KBM-7 (cell line): ENCODE measurements around the gene HKDC1.
"Not testable (repeated sequence)": the region's sequence is repeated elsewhere in the genome, so short reads cannot be mapped to it uniquely, and the experiment has no call there.

Experiments used
- DNase-seq: peaks from one replicate; pipeline ENCODE4 v3.0.0-alpha.2; 2015
- in situ Hi-C: fragments of 300-500 bp; cut with MboI; formaldehyde crosslinking; loops from 2 replicates; pipeline ENCODE4 v1.14.3; 2020; ENCODE audit warnings: low sequenced_read_pairs, low pct_unique_long_range_greater_than_20kb, mixed read lengths

Gene HKDC1, protein sequence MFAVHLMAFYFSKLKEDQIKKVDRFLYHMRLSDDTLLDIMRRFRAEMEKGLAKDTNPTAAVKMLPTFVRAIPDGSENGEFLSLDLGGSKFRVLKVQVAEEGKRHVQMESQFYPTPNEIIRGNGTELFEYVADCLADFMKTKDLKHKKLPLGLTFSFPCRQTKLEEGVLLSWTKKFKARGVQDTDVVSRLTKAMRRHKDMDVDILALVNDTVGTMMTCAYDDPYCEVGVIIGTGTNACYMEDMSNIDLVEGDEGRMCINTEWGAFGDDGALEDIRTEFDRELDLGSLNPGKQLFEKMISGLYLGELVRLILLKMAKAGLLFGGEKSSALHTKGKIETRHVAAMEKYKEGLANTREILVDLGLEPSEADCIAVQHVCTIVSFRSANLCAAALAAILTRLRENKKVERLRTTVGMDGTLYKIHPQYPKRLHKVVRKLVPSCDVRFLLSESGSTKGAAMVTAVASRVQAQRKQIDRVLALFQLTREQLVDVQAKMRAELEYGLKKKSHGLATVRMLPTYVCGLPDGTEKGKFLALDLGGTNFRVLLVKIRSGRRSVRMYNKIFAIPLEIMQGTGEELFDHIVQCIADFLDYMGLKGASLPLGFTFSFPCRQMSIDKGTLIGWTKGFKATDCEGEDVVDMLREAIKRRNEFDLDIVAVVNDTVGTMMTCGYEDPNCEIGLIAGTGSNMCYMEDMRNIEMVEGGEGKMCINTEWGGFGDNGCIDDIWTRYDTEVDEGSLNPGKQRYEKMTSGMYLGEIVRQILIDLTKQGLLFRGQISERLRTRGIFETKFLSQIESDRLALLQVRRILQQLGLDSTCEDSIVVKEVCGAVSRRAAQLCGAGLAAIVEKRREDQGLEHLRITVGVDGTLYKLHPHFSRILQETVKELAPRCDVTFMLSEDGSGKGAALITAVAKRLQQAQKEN

DNA sequence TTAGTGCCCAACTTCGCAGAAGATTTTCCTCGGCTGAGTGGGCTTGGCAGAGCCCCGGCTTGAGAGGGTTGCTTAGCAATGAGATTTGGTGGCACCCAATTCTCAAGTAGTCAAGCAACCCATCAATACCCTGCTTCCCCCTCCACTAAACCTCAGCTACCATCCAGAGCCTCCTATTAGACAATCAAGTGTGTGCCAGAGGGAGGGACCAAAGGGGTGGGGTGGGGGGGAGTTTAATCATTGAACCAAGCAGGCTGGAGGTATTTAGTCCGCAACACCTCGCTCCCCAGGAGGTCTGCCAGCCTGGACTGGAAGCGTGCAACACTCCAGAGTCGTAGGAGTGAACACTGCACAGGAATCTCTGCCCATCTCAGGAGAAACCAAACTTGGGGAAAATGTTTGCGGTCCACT, at the start of gene HKDC1:
TSS of gene HKDC1 (plus strand) at position 292 of the 411 bp plus-strand sequence. CDS start at position 396, 104 bp downstream.
- in situ Hi-C loops, result no loop called here
- DNase-seq, result no peak

DNA sequence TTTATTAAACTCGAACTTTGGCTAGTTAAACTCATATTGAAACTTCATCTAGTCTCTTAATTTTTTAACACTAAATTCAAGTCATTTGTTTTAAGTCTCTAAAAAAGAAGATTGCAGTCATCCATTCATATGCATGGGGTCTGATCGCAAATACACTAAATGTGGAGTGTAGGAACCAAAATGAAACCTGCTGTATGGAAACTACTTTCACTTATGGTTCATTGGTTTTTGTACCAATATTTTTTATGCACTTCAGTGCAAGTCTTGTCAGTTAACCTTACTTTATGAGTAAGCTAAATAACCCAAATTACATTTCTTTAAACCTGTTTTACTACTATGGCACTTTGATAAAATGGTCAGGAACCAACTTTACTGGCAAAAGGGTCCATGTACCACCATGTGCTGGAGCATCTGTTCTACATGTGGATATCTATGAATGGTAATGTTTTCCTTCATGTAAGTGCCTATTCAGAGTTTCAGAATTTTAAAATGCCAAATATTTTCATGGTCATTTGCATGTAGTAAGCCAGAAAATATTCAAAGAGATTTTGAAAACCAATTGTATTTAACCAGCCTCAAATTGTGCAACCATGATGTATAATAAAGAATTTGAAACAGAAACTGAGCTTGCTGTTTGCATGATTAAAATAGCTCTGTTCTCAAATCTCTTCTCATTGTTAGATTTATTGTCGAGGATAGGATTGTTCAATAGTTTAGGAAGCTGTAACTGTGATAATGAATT, 47.7 kb upstream of the HKDC1 start:
- no peak for DNase-seq
- in situ Hi-C loops, result no loop called here

DNA sequence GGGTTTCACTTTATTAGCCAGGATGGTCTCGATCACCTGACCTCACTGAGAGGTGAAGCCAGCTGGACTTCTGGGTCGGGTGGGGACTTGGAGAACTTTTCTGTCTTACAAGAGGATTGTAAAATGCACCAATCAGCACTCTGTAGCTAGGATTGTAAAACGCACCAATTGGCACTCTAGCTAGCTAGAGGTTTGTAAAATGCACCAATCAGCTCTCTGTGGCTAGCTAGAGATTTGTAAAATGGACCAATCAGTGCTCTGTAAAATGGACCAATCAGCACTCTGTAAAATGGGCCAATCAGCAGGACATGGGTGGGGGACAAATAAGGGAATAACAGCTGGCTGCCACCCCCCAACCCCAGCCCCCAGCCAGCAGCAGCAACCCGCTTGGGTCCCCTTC, 44.8 kb upstream of the HKDC1 start:
- DNase-seq, in situ Hi-C loops: not testable (repeated sequence)

DNA sequence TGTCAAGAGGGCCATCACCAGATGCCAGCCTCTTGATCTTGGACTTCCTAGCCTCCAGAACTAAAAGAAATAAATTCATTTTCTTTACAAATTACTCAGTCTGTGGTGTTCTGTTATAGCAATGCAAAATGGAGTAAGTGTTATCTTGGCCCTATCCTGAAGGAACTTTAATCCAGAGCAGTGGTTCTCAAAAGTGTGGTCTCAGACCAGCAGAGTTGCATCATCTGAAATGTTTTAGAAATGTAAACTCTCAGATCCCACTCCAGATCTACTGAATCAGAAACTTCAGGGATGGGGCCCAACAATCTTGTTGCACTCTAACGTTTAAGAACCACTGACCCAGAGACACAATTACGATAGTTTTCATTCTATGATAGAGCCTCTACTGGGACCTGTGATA, 43.3 kb upstream of the HKDC1 start:
- in situ Hi-C loops, result no loop called here

DNA sequence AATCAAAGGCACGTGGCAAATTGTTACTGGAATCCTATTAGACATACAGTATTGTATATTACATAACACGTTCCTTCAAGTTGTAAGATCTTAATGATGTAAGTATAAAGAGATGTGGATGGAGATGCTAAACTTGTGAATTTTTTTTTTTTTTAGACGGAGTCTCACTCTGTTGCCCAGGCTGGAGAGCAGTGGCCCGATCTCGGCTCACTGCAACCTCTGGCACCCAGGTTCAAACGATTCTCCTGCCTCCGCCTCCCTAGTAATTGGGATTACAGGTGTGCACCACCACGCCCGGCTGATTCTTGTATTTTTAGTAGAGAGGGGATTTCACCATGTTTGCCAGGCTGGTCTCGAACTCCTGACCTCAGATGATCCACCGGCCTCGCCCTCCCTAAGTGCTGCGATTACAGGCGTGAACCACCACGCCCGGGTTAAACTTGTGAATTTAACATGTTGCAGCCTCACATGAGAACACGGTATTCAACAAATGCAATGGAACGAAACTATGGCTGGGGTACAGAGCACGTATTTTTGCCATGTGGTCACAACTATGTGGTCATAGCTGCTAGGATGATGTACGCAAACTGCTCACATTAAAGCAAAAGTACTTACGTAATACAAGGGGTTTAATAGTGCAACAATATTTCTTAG, 40.9 kb upstream of the HKDC1 start:
- in situ Hi-C loops, result no loop called here
- no peak for DNase-seq

More for the DNA sequence above, 43.3 kb upstream of the HKDC1 start:
- no peak for DNase-seq

DNA sequence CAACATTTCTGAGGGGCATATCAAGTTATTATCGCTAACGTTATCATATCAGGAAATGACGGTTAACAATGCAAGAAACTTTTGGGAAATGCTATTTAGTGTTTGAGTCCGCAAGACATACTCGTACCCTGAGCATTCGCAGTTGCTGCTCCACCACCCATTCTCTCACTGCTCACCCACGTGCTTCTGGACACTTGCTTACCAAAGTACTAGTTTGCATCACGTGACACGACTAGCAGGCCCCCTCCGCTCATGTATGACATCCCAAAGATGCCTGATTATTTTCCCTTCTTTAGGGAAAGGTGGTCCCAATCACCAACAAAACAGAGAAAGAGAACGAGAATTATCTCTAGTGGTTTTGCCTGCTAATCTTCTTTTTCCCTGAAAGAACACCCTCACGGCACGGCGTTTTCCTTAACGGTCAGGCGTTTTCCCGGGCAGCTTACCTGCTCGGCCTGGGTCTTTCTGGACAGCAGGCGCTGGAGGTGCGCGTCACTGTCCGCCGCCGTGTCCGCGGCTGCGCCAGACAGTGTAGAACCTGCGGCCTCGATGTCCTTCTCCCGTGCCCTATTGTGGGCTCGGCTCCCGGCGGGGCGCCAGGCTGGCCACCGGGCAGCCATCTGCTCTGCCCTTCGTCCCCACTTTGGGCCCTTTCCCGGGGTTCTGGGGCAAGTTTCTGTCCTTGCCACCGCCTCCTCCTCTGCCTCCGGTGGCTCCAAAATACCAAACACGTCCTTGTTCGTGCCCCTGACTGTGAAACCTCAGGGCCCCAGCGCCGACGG, 40.2 kb upstream of the HKDC1 start, which contains the start of gene SUPV3L1:
TSS of gene SUPV3L1 (plus strand) at position 492 of the 782 bp plus-strand sequence. CDS start at position 550, 58 bp downstream.
- DNase-seq, result peak; percentile 97
- in situ Hi-C loops, result no loop called here

DNA sequence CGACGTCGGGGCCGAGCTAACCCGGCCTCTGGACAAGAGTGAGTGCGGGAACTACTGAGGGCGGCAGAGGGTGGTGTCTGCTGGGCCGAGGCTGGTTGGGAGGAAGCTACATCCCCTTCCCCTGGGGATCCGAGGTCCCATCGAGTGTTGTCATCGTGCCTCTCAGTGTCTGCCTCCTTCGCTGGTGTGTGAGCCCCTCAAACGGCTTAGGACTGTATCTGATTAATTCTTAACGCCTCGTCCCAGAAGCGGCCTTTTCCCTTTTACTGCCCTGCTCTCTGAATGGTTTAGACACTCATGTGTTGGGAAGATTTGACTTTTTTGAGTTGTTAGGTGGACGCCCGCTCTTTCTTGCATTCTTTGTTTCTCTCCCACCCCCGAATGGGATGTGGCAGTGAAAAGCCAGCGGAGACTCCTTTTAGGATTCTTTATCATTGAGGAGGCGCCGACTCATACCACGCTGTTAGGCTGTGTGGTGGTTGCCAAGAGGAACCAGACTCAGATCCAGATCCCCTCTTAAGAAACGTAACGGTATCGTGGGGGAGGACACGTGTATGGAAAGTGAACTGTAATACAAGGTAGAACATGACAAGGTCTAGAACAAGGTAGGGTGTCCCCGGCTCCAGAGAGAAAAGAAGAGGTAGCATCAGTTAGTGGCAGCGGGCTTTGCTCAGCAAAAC, 39.5 kb upstream of the HKDC1 start:
- in situ Hi-C loops, result no loop called here
- DNase-seq, result peak; percentile 29

DNA sequence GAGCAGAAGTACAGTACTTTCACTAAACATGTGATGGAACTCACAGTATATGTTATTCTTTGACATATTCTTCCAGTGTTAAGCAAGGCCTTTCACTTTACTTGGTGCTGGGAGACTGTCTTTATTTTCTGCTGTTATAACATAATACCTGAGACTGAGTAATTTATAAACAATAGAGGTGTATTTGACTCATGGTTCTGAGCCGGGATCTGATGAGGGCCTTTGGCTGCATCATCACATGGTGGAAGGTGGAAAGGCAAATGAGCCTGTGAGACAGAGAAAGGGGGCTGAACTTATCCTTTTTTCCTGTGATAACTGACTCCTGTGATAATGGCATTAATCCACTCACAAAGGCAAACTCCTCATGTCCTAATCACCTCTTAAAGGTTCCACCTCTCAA, 38.7 kb upstream of the HKDC1 start:
- DNase-seq, result no peak
- in situ Hi-C loops, result no loop called here

DNA sequence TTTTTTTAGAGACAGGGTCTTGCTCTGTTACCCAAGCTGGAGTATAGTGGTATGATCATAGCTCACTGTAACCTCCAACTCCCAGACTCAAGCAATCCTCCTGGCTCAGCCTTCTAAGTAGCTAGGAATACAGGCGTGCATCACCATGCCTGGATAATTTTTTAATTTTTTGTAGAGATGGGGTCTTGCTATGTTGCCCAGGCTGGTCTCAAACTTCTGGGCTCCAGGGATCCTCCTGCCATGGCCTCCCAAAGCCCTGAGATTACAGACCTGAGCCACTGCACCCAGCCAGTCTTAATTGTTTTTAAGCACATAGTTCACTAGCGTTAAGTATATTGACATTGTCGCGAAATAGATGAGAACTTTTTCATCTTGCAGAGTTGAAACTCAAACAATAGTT, 38.1 kb upstream of the HKDC1 start:
- no peak for DNase-seq
- in situ Hi-C loops, result no loop called here

DNA sequence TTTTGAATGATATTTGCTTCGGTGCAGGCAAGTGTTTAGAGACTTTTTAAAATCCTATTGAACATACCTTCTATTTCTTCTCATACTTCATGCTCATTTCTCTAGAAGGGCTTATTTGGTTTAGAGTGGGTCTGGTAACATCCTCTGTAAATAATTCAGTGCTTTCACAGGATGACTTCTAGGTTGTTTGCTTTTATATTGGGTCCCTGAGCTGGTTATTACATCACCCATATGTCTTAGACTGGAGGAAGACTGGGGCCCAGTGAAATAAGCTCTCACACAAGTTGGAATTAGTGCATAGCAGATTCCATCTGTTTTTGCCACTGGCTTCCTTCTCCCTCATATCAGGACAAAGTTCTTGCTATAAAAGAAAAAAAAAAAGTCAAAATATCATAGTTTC, 33.6 kb upstream of the HKDC1 start:
- in situ Hi-C loops, result no loop called here
- DNase-seq, result no peak

DNA sequence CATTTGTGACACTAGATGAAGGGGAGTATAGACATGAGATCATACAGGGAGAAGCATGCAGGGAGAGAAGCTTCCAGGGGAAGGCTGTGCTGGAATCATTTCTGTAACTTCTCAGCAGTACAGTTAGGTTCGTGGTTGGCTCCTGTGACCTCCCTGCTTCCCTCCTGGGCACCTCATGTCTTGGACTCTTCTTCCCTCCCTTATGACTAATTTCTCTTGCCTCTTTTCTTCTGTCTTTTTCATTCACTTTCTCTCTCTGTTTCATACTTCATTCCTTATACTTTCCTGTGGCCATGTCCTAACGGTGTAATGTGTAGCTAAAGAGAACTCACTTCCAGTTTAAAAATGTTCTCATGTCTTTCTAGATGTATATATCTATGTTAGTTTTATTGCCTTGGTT, 19.1 kb upstream of the HKDC1 start:
- in situ Hi-C loops, result no loop called here
- no peak for DNase-seq

DNA sequence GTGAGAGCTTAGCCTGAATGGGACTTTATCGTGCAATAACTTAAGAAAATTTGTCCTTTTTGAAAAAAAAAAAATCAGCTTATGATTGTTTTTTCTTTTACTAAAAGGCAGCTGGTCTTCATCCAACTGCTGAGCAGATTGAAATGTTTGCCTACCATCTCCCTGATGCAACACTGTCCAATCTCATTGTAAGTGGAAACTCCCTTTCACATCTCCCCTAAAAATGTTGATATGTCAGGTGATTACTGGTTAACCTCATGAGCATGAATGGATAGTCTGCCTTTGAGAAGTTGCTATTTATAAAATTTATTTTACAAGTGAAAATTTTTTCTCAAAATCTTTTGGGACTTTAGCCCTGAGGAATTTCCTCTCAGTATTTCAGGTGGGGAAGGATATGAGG, 17.8 kb upstream of the HKDC1 start:
- in situ Hi-C loops, result no loop called here
- no peak for DNase-seq

DNA sequence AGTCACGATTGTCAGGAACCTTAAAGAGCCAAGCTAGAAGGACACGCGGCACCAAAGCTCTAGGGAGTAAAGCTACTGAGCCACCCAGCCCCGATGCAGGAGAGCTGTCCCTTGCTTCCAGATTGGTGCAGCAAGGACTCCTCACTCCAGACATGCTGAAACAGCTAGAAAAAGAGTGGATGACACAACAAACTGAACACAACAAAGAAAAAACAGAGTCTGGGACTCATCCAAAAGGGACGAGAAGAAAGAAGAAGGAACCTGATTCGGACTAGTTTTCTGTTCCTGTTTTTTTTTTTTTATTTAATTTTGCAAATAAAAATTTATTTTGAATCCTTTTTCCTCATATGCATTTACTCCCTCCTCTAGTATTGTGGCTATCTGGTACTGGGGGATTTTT, 11.4 kb upstream of the HKDC1 start:
- in situ Hi-C loops, result no loop called here
- DNase-seq, result no peak

DNA sequence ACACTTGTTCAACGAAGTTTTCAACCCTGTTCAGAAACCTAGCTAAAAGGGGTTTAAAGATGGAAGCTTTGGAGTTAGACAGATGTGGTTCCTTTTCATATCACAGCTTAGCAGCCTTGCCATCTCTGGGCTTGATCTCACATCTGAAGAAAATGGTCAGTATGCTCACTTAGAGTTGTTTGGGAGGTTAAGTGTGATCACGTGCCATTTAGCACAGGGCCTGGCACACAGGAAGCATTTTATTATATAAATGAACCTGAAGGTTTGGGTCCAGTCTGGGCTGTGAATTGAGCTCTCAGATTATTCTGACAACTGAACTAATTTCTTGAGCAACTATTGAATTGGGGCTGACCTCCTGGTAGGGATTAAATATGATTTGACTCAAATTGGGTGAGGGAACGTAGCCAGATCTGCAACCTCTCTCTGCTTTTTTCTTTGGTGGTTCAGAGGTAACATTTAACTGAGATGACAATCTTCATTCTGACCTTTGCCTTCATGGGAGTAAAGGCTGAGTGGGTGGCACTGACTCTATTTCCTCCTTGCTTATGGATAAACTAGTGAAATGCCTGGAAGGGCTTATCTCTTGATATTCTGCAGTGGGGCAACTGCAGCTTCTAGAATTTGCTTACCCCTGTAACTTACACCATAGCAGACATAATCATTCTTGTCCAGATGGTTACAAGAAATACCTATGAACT, 10.2 kb upstream of the HKDC1 start:
- in situ Hi-C loops, result no loop called here
- DNase-seq, result no peak

DNA sequence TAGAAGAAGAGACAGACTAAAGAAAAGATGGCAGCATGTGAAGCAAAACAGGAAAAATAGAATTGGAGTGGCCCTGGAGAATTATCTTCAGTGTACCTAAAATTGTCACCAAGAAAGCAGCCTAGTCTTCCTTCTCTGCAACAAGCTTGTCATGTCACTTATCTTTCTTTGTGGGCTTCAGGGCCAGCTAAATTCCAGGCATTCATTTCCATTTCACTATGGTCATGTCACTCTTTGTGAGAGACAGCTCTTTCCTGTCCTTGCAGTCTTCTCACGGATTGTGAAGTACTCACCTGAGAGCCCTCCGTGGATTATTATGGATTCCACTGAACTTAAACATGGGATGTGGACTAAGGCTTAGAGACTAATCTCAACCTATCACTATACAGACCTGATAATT, 9.0 kb upstream of the HKDC1 start:
- DNase-seq, result no peak
- in situ Hi-C loops, result no loop called here

DNA sequence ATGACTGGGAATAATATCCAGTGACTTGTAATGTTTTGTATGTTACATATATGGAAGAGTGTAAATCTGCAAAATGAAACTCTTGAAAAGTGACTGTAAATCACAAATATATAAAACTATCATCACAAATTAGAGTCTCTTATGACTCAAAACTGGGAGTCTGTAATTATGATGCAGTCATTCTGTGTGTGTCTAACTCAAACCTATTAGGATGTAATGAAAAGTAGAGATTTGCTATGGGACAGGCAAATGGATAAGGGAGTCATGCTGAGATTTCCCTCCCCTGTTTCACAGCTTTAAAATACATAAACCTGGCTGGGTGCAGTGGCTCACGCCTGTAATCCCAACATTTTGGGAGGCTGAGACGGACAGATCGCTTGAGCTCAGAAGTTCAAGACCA, 8.6 kb upstream of the HKDC1 start:
- in situ Hi-C loops, result no loop called here

DNA sequence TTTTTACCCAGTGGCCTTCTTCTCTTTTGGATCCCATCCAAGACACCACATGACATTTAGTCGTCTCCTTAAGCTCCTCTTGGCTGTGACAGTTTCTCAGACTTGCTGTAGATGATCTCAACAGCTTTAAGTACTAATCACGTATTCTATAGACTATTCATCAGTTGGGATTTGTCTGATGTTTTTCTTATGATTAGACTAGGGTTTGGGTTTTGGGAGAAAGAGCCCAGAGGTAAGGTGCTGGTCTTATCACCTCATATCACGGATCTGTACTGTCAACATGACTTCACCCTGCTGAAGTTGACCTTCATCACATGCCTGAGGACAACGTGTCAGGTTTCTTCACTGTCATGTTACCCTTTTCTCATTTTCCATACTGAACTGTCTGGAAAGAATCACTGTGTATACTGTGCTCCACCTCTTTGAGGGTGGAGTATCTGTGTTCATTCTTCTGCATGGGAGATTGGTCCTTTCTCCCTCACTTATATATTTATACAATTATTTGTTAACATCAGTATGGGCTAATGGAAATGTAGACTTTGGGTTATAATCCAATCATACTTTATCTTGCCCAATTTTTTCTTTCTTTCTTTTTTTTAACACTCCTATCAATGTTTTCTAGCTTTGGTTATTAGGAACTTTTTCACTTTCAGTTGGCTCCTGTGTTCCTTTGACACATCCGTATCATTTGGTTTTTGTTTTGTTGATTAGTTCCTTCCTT, 6.4 kb upstream of the HKDC1 start:
- in situ Hi-C loops, result no loop called here
- DNase-seq, result no peak

More for the DNA sequence above, 8.6 kb upstream of the HKDC1 start:
- DNase-seq, result no peak
